Measurements from ENCODE around the gene DRD5.
"Not testable (repeated sequence)": the region's sequence is repeated elsewhere in the genome, so short reads cannot be mapped to it uniquely, and the experiment has no call there.

DRD5 gene

DNA sequence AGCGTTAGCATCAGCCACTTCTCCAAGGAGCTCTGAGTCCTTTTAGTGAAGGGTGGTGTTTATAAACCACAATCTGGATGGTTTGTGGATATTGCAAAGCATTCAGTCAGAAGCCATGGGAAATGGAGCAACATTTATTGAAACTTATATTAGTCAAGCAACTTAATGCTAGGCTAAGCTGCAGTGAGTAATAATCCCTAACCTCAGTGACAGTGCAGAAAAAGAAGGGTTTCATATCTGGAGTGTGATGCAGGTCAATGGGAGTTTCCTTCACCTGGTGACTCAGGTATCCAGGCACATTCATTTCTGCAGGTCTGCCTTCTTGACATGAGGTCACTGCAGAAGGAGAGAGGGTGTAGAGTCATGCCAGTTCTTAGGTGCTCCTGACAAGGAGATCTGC, 10.4 kb upstream of the DRD5 start:
- peaks cover 26% of the 10 kb centered on the region for H3K27me3 ChIP-seq (replicated peaks; ENCODE audit: control insufficient read depth, insufficient read depth, low read length)

DNA sequence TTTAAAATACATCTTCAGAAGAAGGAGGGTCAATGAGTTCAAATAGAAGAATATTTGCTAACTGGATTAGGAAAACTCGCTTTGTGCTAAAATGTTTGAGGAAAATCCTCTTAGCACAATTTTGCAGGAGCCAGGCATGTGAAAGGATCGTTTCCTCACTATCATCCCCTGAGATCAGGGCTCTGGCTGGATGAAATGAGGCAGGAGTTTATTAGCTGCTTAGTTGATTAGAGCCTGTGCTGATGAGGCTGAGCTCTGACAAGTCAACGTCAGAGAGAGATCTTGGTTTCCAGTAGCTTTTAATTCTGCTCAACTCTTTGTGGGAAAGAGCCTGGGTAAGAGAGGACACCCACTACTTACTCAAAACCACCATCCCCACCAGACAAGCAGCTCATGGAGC, 8.0 kb upstream of the DRD5 start:
- Histone ChIP-seq H3K9ac (ENCODE audit: low read length) (no peak overlapping the region), H3K4me3 (ENCODE audit: low read length) (no peak overlapping the region), H3K27me3 (replicated peaks; ENCODE audit: control insufficient read depth, insufficient read depth, low read length) (peaks cover 20% of the 10 kb centered on the region), H3K4me1 (ENCODE audit: control insufficient read depth, insufficient read depth, low read length) (no peaks in the 10 kb centered on the region), H3K36me3 (ENCODE audit: control insufficient read depth, insufficient read depth, low read length, severe bottlenecking) (no peaks in the 10 kb centered on the region), H3K9me3 (ENCODE audit: control insufficient read depth, low read length) (no peaks in the 10 kb centered on the region)
- no peak for DNase-seq (ENCODE audit: low read depth)

More for the DNA sequence above, 10.4 kb upstream of the DRD5 start:
- DNase-seq (ENCODE audit: low read depth): no peak
- H3K9ac ChIP-seq (ENCODE audit: low read length): no peak overlapping the region
- H3K4me1 ChIP-seq (ENCODE audit: control insufficient read depth, insufficient read depth, low read length): no peaks in the 10 kb centered on the region
- no peaks in the 10 kb centered on the region for H3K36me3 ChIP-seq (ENCODE audit: control insufficient read depth, insufficient read depth, low read length, severe bottlenecking)
- no peaks in the 10 kb centered on the region for H3K9me3 ChIP-seq (ENCODE audit: control insufficient read depth, low read length)
- no peak overlapping the region for H3K4me3 ChIP-seq (ENCODE audit: low read length)

GRCh38 chr4:9782136-9782436, 652 bp downstream of the DRD5 start:
- no peak for DNase-seq (ENCODE audit: low read depth)
- Histone ChIP-seq H3K9ac (ENCODE audit: low read length) (no peak overlapping the region), H3K4me3 (ENCODE audit: low read length) (no peak overlapping the region), H3K27me3 (replicated peaks; ENCODE audit: control insufficient read depth, insufficient read depth, low read length) (peaks cover 12% of the 10 kb centered on the region), H3K4me1 (ENCODE audit: control insufficient read depth, insufficient read depth, low read length) (no peaks in the 10 kb centered on the region), H3K36me3 (ENCODE audit: control insufficient read depth, insufficient read depth, low read length, severe bottlenecking) (no peaks in the 10 kb centered on the region), H3K9me3 (ENCODE audit: control insufficient read depth, low read length) (no peaks in the 10 kb centered on the region)

GRCh38 chr4:9785891-9786290, 4.5 kb downstream of the DRD5 start:
- H3K4me3 ChIP-seq (ENCODE audit: low read length); DNase-seq (ENCODE audit: low read depth); H3K9ac ChIP-seq (ENCODE audit: low read length); H3K36me3 ChIP-seq (ENCODE audit: control insufficient read depth, insufficient read depth, low read length, severe bottlenecking); H3K9me3 ChIP-seq (ENCODE audit: control insufficient read depth, low read length); H3K4me1 ChIP-seq (ENCODE audit: control insufficient read depth, insufficient read depth, low read length); H3K27me3 ChIP-seq (replicated peaks; ENCODE audit: control insufficient read depth, insufficient read depth, low read length): not testable (repeated sequence)

GRCh38 chr4:9792381-9792780, 10.9 kb downstream of the DRD5 start:
- H3K4me3 ChIP-seq (ENCODE audit: low read length): no peak overlapping the region
- H3K27me3 ChIP-seq (replicated peaks; ENCODE audit: control insufficient read depth, insufficient read depth, low read length): no peaks in the 10 kb centered on the region
- no peak overlapping the region for H3K9ac ChIP-seq (ENCODE audit: low read length)
- no peaks in the 10 kb centered on the region for H3K9me3 ChIP-seq (ENCODE audit: control insufficient read depth, low read length)
- H3K4me1 ChIP-seq (ENCODE audit: control insufficient read depth, insufficient read depth, low read length): no peaks in the 10 kb centered on the region
- no peaks in the 10 kb centered on the region for H3K36me3 ChIP-seq (ENCODE audit: control insufficient read depth, insufficient read depth, low read length, severe bottlenecking)
- no peak for DNase-seq (ENCODE audit: low read depth)

GRCh38 chr4:9796641-9797040, 15.2 kb downstream of the DRD5 start:
- DNase-seq (ENCODE audit: low read depth); H3K27me3 ChIP-seq (replicated peaks; ENCODE audit: control insufficient read depth, insufficient read depth, low read length); H3K36me3 ChIP-seq (ENCODE audit: control insufficient read depth, insufficient read depth, low read length, severe bottlenecking); H3K9ac ChIP-seq (ENCODE audit: low read length); H3K9me3 ChIP-seq (ENCODE audit: control insufficient read depth, low read length); H3K4me1 ChIP-seq (ENCODE audit: control insufficient read depth, insufficient read depth, low read length); H3K4me3 ChIP-seq (ENCODE audit: low read length): not testable (repeated sequence)

- Histone ChIP-seq H3K9ac (ENCODE audit: low read length) (no peak overlapping the region), H3K27me3 (replicated peaks; ENCODE audit: control insufficient read depth, insufficient read depth, low read length) (peaks cover 23% of the 10 kb centered on the region), H3K9me3 (ENCODE audit: control insufficient read depth, low read length) (no peaks in the 10 kb centered on the region), H3K36me3 (ENCODE audit: control insufficient read depth, insufficient read depth, low read length, severe bottlenecking) (no peaks in the 10 kb centered on the region), H3K4me3 (ENCODE audit: low read length) (no peak overlapping the region), H3K4me1 (ENCODE audit: control insufficient read depth, insufficient read depth, low read length) (no peaks in the 10 kb centered on the region)
- DNase-seq (ENCODE audit: low read depth): no peak
Observed at GRCh38 chr4:9800848-9801247, 19.4 kb downstream of the DRD5 start.

DNA sequence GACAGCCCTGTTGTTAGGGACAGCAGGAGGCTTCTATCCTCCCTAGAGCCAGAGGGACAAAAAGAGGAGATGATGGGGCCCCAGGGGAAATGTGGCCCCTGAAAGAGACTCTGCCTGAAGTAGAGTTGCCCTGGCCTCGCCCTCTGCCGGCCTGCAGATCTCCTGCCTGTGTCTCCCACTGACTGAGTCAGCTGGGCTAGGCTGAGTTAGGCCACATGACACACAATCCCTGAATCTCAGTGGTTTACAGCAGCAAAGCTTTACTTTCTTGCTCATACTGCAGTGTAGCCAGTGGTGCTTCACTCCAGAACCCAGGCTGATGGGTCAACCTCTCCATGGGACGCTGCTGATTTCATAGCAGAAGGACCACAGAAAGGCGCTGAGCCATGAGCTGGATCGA, 23.5 kb downstream of the DRD5 start:
- H3K4me3 ChIP-seq (ENCODE audit: low read length): no peak overlapping the region
- no peaks in the 10 kb centered on the region for H3K36me3 ChIP-seq (ENCODE audit: control insufficient read depth, insufficient read depth, low read length, severe bottlenecking)
- no peak for DNase-seq (ENCODE audit: low read depth)
- H3K9ac ChIP-seq (ENCODE audit: low read length): no peak overlapping the region
- peaks cover 30% of the 10 kb centered on the region for H3K27me3 ChIP-seq (replicated peaks; ENCODE audit: control insufficient read depth, insufficient read depth, low read length)
- no peaks in the 10 kb centered on the region for H3K9me3 ChIP-seq (ENCODE audit: control insufficient read depth, low read length)
- H3K4me1 ChIP-seq (ENCODE audit: control insufficient read depth, insufficient read depth, low read length): no peaks in the 10 kb centered on the region

DNA sequence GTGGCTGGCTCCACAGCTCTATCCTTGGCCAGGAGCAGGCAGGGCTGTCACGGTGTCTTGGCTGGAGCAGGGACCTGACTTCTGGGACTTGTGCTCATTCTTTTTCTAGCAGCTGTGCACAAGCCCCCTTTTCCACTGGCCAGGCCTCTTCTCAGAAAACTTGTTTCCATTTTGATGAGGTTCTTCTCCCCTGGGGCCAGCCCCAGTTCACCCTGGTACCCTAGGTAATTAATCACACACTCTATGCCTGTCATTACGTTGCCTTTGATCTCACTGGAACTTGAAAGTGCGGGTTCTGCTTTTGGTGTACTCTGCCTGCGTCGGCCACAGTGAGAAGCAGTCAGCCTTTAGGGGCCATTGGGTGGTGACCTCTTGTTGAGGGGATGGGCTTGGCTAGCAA, 26.6 kb downstream of the DRD5 start:
- no peak overlapping the region for H3K4me3 ChIP-seq (ENCODE audit: low read length)
- H3K9ac ChIP-seq (ENCODE audit: low read length): no peak overlapping the region
- peaks cover 10% of the 10 kb centered on the region for H3K4me1 ChIP-seq (ENCODE audit: control insufficient read depth, insufficient read depth, low read length)
- peaks cover 23% of the 10 kb centered on the region for H3K27me3 ChIP-seq (replicated peaks; ENCODE audit: control insufficient read depth, insufficient read depth, low read length)
- DNase-seq (ENCODE audit: low read depth): no peak
- H3K9me3 ChIP-seq (ENCODE audit: control insufficient read depth, low read length): no peaks in the 10 kb centered on the region
- H3K36me3 ChIP-seq (ENCODE audit: control insufficient read depth, insufficient read depth, low read length, severe bottlenecking): no peaks in the 10 kb centered on the region

DNA sequence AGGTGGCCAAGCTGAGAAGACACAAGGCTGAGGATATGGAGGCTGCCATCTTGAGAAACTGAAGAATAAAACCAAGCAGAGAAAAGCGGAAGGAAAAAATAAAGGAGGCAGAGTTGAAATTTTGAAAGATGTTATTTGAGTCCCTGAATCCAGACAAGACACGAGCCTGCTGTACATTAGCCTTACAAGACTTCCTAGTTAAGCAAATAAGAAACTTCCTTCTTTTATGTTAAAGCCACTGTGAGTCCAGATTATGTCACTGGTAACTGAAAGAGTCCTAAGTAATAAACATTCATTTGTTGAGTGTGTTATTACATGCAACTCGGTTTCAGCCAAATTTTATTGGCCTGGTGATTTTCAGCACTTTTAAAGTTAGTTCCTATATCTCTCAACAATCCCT, 30.4 kb downstream of the DRD5 start:
- H3K9ac ChIP-seq (ENCODE audit: low read length): no peak overlapping the region
- H3K27me3 ChIP-seq (replicated peaks; ENCODE audit: control insufficient read depth, insufficient read depth, low read length): peaks cover 5% of the 10 kb centered on the region
- H3K9me3 ChIP-seq (ENCODE audit: control insufficient read depth, low read length): no peaks in the 10 kb centered on the region
- peaks cover 12% of the 10 kb centered on the region for H3K4me1 ChIP-seq (ENCODE audit: control insufficient read depth, insufficient read depth, low read length)
- DNase-seq (ENCODE audit: low read depth): no peak
- no peak overlapping the region for H3K4me3 ChIP-seq (ENCODE audit: low read length)
- no peaks in the 10 kb centered on the region for H3K36me3 ChIP-seq (ENCODE audit: control insufficient read depth, insufficient read depth, low read length, severe bottlenecking)

- H3K4me1 ChIP-seq (ENCODE audit: control insufficient read depth, insufficient read depth, low read length): peaks cover 12% of the 10 kb centered on the region
- H3K9ac ChIP-seq (ENCODE audit: low read length): no peak overlapping the region
- no peaks in the 10 kb centered on the region for H3K9me3 ChIP-seq (ENCODE audit: control insufficient read depth, low read length)
- H3K27me3 ChIP-seq (replicated peaks; ENCODE audit: control insufficient read depth, insufficient read depth, low read length): no peaks in the 10 kb centered on the region
- H3K36me3 ChIP-seq (ENCODE audit: control insufficient read depth, insufficient read depth, low read length, severe bottlenecking): no peaks in the 10 kb centered on the region
- DNase-seq (ENCODE audit: low read depth): no peak
- H3K4me3 ChIP-seq (ENCODE audit: low read length): no peak overlapping the region
Observed at GRCh38 chr4:9812501-9813340, 31.3 kb downstream of the DRD5 start.

GRCh38 chr4:9816285-9816684, 34.9 kb downstream of the DRD5 start:
- no peak overlapping the region for H3K9ac ChIP-seq (ENCODE audit: low read length)
- no peaks in the 10 kb centered on the region for H3K36me3 ChIP-seq (ENCODE audit: control insufficient read depth, insufficient read depth, low read length, severe bottlenecking)
- H3K4me1 ChIP-seq (ENCODE audit: control insufficient read depth, insufficient read depth, low read length): peaks cover 12% of the 10 kb centered on the region
- DNase-seq (ENCODE audit: low read depth): no peak
- no peak overlapping the region for H3K4me3 ChIP-seq (ENCODE audit: low read length)
- no peaks in the 10 kb centered on the region for H3K9me3 ChIP-seq (ENCODE audit: control insufficient read depth, low read length)
- no peaks in the 10 kb centered on the region for H3K27me3 ChIP-seq (replicated peaks; ENCODE audit: control insufficient read depth, insufficient read depth, low read length)

All from adipocyte (in vitro differentiated cells).